H1 (cell line): Measurements from ENCODE around the gene CDH18. TPM values are rescaled to one million over a fixed set of nuclear protein-coding genes. Genes with fewer than 3 reads are reported as not detected.

Source experiments
- ATF2 ChIP-seq: IDR thresholded peaks from 2 replicates; pipeline ENCODE4 v1.6.1; 2012; ENCODE audit warnings: low read length, inconsistent platforms
- BCL11A ChIP-seq, 2 experiments: IDR thresholded peaks; one replicate each; pipeline ENCODE4 v1.6.1; 2011; ENCODE audit warnings: low read depth in 2 of 2, low read length in 2 of 2, mild to moderate bottlenecking in 2 of 2
- GABPA ChIP-seq: IDR thresholded peaks from 2 replicates; pipeline ENCODE4 v1.6.1; 2011; ENCODE audit warnings: mild to moderate bottlenecking, low read length, moderate library complexity, borderline replicate concordance; ENCODE audit not compliant: insufficient read depth
- GTF2F1 ChIP-seq: IDR thresholded peaks from 2 replicates; pipeline ENCODE4 v1.6.1; 2012; ENCODE audit warnings: low read depth, low read length, improper control_type of control experiment, borderline replicate concordance
- KDM5A ChIP-seq: fragments of 200-600 bp; IDR thresholded peaks from 2 replicates; pipeline ENCODE4 v1.7.1; 2012; ENCODE audit warnings: mild to moderate bottlenecking, low read length, inconsistent platforms, mixed read lengths
- PHF8 ChIP-seq: fragments of 200-600 bp; sonication (generic); conservative IDR thresholded peaks from 2 replicates; pipeline ENCODE4 v1.7.1; 2012; ENCODE audit warnings: low read depth, mild to moderate bottlenecking, inconsistent platforms, low read length, moderate library complexity
- TCF12 ChIP-seq: IDR thresholded peaks from 2 replicates; pipeline ENCODE4 v1.6.1; 2011; ENCODE audit warnings: low read depth, mild to moderate bottlenecking, low read length
- TEAD4 ChIP-seq: IDR thresholded peaks from 2 replicates; pipeline ENCODE4 v1.6.1; 2012; ENCODE audit warnings: low read depth, low read length, inconsistent platforms, mixed read lengths
- polyA plus RNA-seq, 7 experiments: library from polyadenylated mRNA; depleted of rRNA in 3 of 7; stranded (reverse) in 5 of 7; unstranded in 2 of 7; fragments of >200 nt in 5 of 7; fragments of 200-250 nt in 2 of 7; gene quantifications; 1 replicate in 5 of 7; 2 replicates in 1 of 7; 4 replicates in 1 of 7; pipeline versions ENCODE4 v1.2.1 to v1.2.3, GENCODE V29; 2011 to 2013; ENCODE audit warnings: missing spikeins in 2 of 7, mixed read lengths in 2 of 7
- total RNA-seq: library from RNA; stranded (reverse); fragmentation: NEBNext Ultra II Directional; extraction: Animal tissue kit (Norgen Biotek cat#: 25700); gene quantifications from 2 replicates; pipeline ENCODE4 v1.2.1, GENCODE V29; 2021

The CDH18 gene
- total and polyA plus RNA-seq, 2 of the 8 experiments (the other 6 are each of a cell fraction or from before 2014, with no cell fraction given) = 0.30 to 0.32 TPM

GRCh38 chr5:19577882-19578281 is 410.1 kb downstream of the CDH18 start (continued):
- no peak for TF ChIP-seq ATF2
- TF ChIP-seq GABPA = no peak
- TF ChIP-seq TEAD4 = no peak
- TF ChIP-seq KDM5A = no peak
- no peak for TF ChIP-seq TCF12
- TF ChIP-seq BCL11A (IDR thresholded peaks at IDR 0.05; ENCODE audit: low read depth in 2 of 2, low read length in 2 of 2) = no peak
- no peak for TF ChIP-seq GTF2F1
- TF ChIP-seq PHF8 = no peak
